ENCODE measurements around the gene HMGCL. TPM values are rescaled to one million over a fixed set of nuclear protein-coding genes. Genes with fewer than 3 reads are reported as not detected.

HMGCL gene
- total RNA-seq, 1 donor from 2014 or later, result 20.7 TPM

- H3K9me3 Mint-ChIP-seq, result no peaks in the 10 kb centered on the region
- no peaks in the 10 kb centered on the region for H3K4me1 Mint-ChIP-seq
- H3F3A ChIP-seq (ENCODE audit: low read depth), result peaks cover 20% of the 10 kb centered on the region
- no peaks in the 10 kb centered on the region for H3K79me2 ChIP-seq (ENCODE audit: low read depth)
- no peak overlapping the region for H2AFZ ChIP-seq (replicated peaks)
- TF ChIP-seq EZH2phosphoT487 (IDR thresholded peaks at IDR 0.05), result no peak
- no peak for TF ChIP-seq EZH2 (IDR thresholded peaks at IDR 0.05)
- TF ChIP-seq, protein P1, sequence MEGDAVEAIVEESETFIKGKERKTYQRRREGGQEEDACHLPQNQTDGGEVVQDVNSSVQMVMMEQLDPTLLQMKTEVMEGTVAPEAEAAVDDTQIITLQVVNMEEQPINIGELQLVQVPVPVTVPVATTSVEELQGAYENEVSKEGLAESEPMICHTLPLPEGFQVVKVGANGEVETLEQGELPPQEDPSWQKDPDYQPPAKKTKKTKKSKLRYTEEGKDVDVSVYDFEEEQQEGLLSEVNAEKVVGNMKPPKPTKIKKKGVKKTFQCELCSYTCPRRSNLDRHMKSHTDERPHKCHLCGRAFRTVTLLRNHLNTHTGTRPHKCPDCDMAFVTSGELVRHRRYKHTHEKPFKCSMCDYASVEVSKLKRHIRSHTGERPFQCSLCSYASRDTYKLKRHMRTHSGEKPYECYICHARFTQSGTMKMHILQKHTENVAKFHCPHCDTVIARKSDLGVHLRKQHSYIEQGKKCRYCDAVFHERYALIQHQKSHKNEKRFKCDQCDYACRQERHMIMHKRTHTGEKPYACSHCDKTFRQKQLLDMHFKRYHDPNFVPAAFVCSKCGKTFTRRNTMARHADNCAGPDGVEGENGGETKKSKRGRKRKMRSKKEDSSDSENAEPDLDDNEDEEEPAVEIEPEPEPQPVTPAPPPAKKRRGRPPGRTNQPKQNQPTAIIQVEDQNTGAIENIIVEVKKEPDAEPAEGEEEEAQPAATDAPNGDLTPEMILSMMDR (IDR thresholded peaks at IDR 0.05), result no peak
- no peak overlapping the region for H3K4me2 ChIP-seq
- H3K4me1 ChIP-seq, result no peaks in the 10 kb centered on the region
- H3K27me3 Mint-ChIP-seq (ENCODE audit: insufficient read depth, low read depth), result peaks cover 2% of the 10 kb centered on the region
- H3K27ac Mint-ChIP-seq, result no peak overlapping the region
- no peak overlapping the region for H3K4me3 Mint-ChIP-seq
- no peak overlapping the region for H3K4me3 ChIP-seq
- no peak overlapping the region for H3K9ac ChIP-seq
- H4K20me1 ChIP-seq (ENCODE audit: low read depth), result peaks cover 7% of the 10 kb centered on the region
- DNase-seq (ENCODE audit: low spot score), result no peak
- H3K36me3 ChIP-seq, result peaks cover 19% of the 10 kb centered on the region
- H3K27me3 ChIP-seq, result no peaks in the 10 kb centered on the region
- H3K9me3 ChIP-seq (ENCODE audit: low read depth), result no peaks in the 10 kb centered on the region
- H3K27ac ChIP-seq, result no peak overlapping the region
- peaks cover 40% of the 10 kb centered on the region for H3K36me3 Mint-ChIP-seq
Observed at GRCh38 chr1:23757812-23758211, 67.4 kb downstream of the HMGCL start.

GRCh38 chr1:23756676-23757075 is 68.6 kb downstream of the HMGCL start:
- Mint-ChIP-seq H3K36me3 (peaks cover 42% of the 10 kb centered on the region), H3K4me1 (no peaks in the 10 kb centered on the region), H3K4me3 (no peak overlapping the region), H3K9me3 (no peaks in the 10 kb centered on the region), H3K27me3 (ENCODE audit: insufficient read depth, low read depth) (peaks cover 2% of the 10 kb centered on the region), H3K27ac (no peak overlapping the region)
- no peak overlapping the region for H3K4me3 ChIP-seq
- H3K79me2 ChIP-seq (ENCODE audit: low read depth), result peaks cover 5% of the 10 kb centered on the region
- H3K27me3 ChIP-seq, result no peaks in the 10 kb centered on the region
- H3K9me3 ChIP-seq (ENCODE audit: low read depth), result no peaks in the 10 kb centered on the region
- no peak overlapping the region for H3K27ac ChIP-seq
- peaks cover 20% of the 10 kb centered on the region for H3F3A ChIP-seq (ENCODE audit: low read depth)
- TF ChIP-seq EZH2 (IDR thresholded peaks at IDR 0.05) (no peak), EZH2phosphoT487 (IDR thresholded peaks at IDR 0.05) (no peak)
- TF ChIP-seq, protein P1 (IDR thresholded peaks at IDR 0.05), result no peak
- no peak for DNase-seq (ENCODE audit: low spot score)
- no peak overlapping the region for H2AFZ ChIP-seq (replicated peaks)
- peaks cover 19% of the 10 kb centered on the region for H3K36me3 ChIP-seq
- no peak overlapping the region for H3K9ac ChIP-seq
- no peaks in the 10 kb centered on the region for H3K4me1 ChIP-seq
- H4K20me1 ChIP-seq (ENCODE audit: low read depth), result peaks cover 10% of the 10 kb centered on the region
- no peak overlapping the region for H3K4me2 ChIP-seq

DNA sequence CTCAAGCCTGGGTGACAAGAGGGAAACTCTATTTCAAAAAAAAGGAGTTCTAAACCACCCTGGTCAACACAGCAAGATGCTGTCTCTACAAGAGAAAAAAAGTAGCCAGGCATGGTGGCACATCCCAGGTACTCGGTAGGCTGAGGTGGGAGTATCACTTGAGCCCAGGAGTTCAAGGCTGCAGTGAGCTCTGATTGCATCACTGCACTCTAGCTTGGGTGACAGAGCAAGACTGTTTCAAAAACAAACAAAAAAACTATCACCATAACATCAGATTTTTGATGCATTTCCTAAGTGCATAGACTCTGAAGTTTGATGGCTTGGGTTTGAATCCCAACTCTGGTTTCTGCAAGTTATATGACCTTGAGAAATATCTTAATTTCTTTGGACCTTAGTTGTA is 72.3 kb downstream of the HMGCL start:
- TF ChIP-seq EZH2 (IDR thresholded peaks at IDR 0.05) (no peak), EZH2phosphoT487 (IDR thresholded peaks at IDR 0.05) (no peak)
- TF ChIP-seq, protein P1 (IDR thresholded peaks at IDR 0.05), result no peak
- H4K20me1 ChIP-seq (ENCODE audit: low read depth), result peaks cover 18% of the 10 kb centered on the region
- peaks cover 17% of the 10 kb centered on the region for H3K36me3 ChIP-seq

More for the DNA sequence above, 72.3 kb downstream of the HMGCL start:
- Mint-ChIP-seq H3K4me3 (no peak overlapping the region), H3K36me3 (peaks cover 34% of the 10 kb centered on the region), H3K27ac (no peak overlapping the region), H3K9me3 (no peaks in the 10 kb centered on the region), H3K27me3 (ENCODE audit: insufficient read depth, low read depth) (peaks cover 2% of the 10 kb centered on the region), H3K4me1 (no peaks in the 10 kb centered on the region)
- H3K9me3 ChIP-seq (ENCODE audit: low read depth), result no peaks in the 10 kb centered on the region
- H3K79me2 ChIP-seq (ENCODE audit: low read depth), result peaks cover 34% of the 10 kb centered on the region
- no peaks in the 10 kb centered on the region for H3K27me3 ChIP-seq
- no peak overlapping the region for H3K4me3 ChIP-seq
- H3K4me1 ChIP-seq, result no peaks in the 10 kb centered on the region
- no peak overlapping the region for H3K9ac ChIP-seq
- H3K27ac ChIP-seq, result no peak overlapping the region
- no peak for DNase-seq (ENCODE audit: low spot score)
- H3K4me2 ChIP-seq, result no peak overlapping the region
- peaks cover 22% of the 10 kb centered on the region for H3F3A ChIP-seq (ENCODE audit: low read depth)
- H2AFZ ChIP-seq (replicated peaks), result no peak overlapping the region

Other genes with a start within 250 kb of the HMGCL start
- gene RPL11, start 133.6 kb downstream of the HMGCL start, total RNA-seq (ENCODE audit: low replicate concordance), result 1,388 and 2,503 TPM in 2 replicates
- gene ELOA, start 82.0 kb downstream of the HMGCL start, total RNA-seq (ENCODE audit: low replicate concordance), result 29.1 and 30.0 TPM in 2 replicates
- gene PITHD1, start 47.0 kb downstream of the HMGCL start, total RNA-seq (ENCODE audit: low replicate concordance), result 63.7 and 72.5 TPM in 2 replicates
- 41.8 and 102 TPM in 2 replicates for gene LYPLA2, start 34.3 kb downstream of the HMGCL start, total RNA-seq (ENCODE audit: low replicate concordance)
- 15.6 and 24.2 TPM in 2 replicates for gene GALE, start 24.7 kb downstream of the HMGCL start, total RNA-seq (ENCODE audit: low replicate concordance)
- 10.2 and 12.6 TPM in 2 replicates for gene FUCA1, start 42.9 kb upstream of the HMGCL start, total RNA-seq (ENCODE audit: low replicate concordance)
- not detected in 2 replicates for gene CNR2, start 87.9 kb upstream of the HMGCL start, total RNA-seq (ENCODE audit: low replicate concordance)
- gene PNRC2, start 134.4 kb upstream of the HMGCL start, total RNA-seq (ENCODE audit: low replicate concordance), result 258 and 365 TPM in 2 replicates
- 161 and 219 TPM in 2 replicates for gene SRSF10, start 154.9 kb upstream of the HMGCL start, total RNA-seq (ENCODE audit: low replicate concordance)

Data from neural progenitor cell (in vitro differentiated cells).